Thyroid gland (tissue), 4 donors: ENCODE measurements around the gene MRPL36.

ENCODE experiments used
- POLR2A ChIP-seq, 2 donors: fragments of 450-650 bp; IDR thresholded peaks; one replicate each; pipeline ENCODE4 v1.6.1; 2017; ENCODE audit warnings: antibody characterized with exemption in 2 of 2, mild to moderate bottlenecking in 2 of 2, moderate library complexity in 1 of 2
- TF ChIP-seq, protein P1 (sequence below), 6 experiments: fragments of 200-600 bp in 3 of 6; fragments of 450-650 bp in 3 of 6; sonication (generic) in 3 of 6; IDR thresholded peaks; one replicate each; pipeline ENCODE4 v1.5.1; 2016 to 2019; ENCODE audit warnings: antibody characterized with exemption in 6 of 6, mild to moderate bottlenecking in 2 of 6, inconsistent platforms in 1 of 6, moderate library complexity in 1 of 6

GRCh38 chr5:1782385-1783215 lies 17.0 kb downstream of the MRPL36 start:
- TF ChIP-seq, protein P1, sequence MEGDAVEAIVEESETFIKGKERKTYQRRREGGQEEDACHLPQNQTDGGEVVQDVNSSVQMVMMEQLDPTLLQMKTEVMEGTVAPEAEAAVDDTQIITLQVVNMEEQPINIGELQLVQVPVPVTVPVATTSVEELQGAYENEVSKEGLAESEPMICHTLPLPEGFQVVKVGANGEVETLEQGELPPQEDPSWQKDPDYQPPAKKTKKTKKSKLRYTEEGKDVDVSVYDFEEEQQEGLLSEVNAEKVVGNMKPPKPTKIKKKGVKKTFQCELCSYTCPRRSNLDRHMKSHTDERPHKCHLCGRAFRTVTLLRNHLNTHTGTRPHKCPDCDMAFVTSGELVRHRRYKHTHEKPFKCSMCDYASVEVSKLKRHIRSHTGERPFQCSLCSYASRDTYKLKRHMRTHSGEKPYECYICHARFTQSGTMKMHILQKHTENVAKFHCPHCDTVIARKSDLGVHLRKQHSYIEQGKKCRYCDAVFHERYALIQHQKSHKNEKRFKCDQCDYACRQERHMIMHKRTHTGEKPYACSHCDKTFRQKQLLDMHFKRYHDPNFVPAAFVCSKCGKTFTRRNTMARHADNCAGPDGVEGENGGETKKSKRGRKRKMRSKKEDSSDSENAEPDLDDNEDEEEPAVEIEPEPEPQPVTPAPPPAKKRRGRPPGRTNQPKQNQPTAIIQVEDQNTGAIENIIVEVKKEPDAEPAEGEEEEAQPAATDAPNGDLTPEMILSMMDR (IDR thresholded peaks at IDR 0.05), result no peak
- no peak for TF ChIP-seq POLR2A (IDR thresholded peaks at IDR 0.05)
